Measurements from ENCODE around the gene RALGPS1. TPM values are rescaled to one million over a fixed set of nuclear protein-coding genes. Genes with fewer than 3 reads are reported as not detected.

Gene RALGPS1
- total RNA-seq, 4 donors from 2014 or later = 3.3 to 9.8 (median 6.7) TPM

DNA sequence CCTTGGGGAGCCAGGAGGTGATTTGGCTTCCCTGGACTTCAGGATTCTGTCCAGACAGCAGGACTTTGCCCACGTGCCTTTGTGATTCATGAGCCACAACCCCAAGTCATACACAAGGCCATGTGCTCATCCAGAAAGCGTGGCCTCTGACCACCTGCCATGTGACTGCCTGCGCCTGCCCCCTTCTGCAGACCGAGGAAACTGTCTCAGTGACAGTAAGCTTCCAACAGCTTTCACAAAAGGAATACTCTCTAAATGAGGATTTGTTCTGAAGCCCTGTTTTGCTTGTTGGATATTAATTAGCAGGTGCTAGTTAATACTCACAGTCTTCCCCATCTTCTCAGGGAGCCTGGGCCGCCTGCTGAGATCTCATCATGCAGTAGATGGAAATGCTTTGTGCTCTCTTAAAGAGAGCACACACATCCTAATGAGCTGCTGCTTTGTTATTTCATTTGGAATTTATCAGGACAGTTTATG lies 244.8 kb downstream of the RALGPS1 start:
- Histone ChIP-seq H3K4me3 (no peak overlapping the region), H3K27ac (peak overlapping the region in 2 of 4 donors; percentile 72 to 74), H3K27me3 (no peaks in the 10 kb centered on the region), H3K9me3 (no peaks in the 10 kb centered on the region), H3K36me3 (no peaks in the 10 kb centered on the region), H3K4me1 (peaks cover 0 to 31% (median 10%) of the 10 kb centered on the region in 4 donors)
- peak; percentile 57 to 73 for DNase-seq (ENCODE audit: low spot score in 2 of 2)
- TF ChIP-seq, protein P1, sequence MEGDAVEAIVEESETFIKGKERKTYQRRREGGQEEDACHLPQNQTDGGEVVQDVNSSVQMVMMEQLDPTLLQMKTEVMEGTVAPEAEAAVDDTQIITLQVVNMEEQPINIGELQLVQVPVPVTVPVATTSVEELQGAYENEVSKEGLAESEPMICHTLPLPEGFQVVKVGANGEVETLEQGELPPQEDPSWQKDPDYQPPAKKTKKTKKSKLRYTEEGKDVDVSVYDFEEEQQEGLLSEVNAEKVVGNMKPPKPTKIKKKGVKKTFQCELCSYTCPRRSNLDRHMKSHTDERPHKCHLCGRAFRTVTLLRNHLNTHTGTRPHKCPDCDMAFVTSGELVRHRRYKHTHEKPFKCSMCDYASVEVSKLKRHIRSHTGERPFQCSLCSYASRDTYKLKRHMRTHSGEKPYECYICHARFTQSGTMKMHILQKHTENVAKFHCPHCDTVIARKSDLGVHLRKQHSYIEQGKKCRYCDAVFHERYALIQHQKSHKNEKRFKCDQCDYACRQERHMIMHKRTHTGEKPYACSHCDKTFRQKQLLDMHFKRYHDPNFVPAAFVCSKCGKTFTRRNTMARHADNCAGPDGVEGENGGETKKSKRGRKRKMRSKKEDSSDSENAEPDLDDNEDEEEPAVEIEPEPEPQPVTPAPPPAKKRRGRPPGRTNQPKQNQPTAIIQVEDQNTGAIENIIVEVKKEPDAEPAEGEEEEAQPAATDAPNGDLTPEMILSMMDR (IDR thresholded peaks at IDR 0.05) = peak; percentile 10 to 37 (median 23)
- no peak for TF ChIP-seq POLR2A (IDR thresholded peaks at IDR 0.05)
- peak in 1 of 2 donors; percentile 48 for TF ChIP-seq EP300 (IDR thresholded peaks at IDR 0.05)
- 47 to 57% methylated on average over 5 of the region's 5 CpGs for WGBS, 2 donors

DNA sequence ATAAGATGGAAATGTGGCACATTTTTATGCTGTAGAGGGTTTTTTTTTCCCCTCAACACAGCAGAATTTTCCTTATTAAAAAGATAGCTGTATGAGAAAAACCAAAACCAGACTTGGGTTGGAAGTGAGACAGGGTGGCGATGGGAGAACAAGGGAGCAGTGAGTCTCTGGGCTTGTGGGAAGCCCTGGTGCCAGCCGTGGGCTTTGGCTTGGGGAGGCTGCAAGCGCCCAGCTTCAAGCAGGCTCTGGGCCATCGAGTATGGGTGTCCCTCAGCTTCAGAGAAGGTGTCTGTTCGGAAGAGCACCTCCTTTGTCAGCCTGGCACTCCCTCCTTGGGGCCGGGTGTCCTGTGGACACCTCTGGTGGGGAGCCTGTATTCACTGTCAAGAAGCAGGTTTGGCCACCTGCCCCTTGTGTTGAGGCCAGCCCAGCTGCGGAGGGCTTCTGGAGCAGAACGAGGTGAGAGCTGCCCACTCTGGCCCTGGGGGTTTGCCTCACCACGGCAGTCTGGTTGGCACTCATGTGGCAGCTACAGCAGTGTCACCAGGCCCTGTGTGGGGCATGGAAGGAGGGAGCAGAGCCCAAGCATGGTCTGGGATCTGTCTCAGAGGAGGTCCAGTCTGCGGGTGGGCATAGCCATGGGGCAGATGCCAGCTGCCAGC lies 245.5 kb downstream of the RALGPS1 start:
- no peak for DNase-seq (ENCODE audit: low spot score in 2 of 2)
- H3K9me3 ChIP-seq = no peaks in the 10 kb centered on the region
- no peaks in the 10 kb centered on the region for H3K27me3 ChIP-seq
- H3K4me1 ChIP-seq = peaks cover 0 to 24% (median 5%) of the 10 kb centered on the region in 4 donors
- TF ChIP-seq, protein P1 (IDR thresholded peaks at IDR 0.05) = no peak
- TF ChIP-seq EP300 (IDR thresholded peaks at IDR 0.05) (no peak), POLR2A (IDR thresholded peaks at IDR 0.05) (no peak)
- no peak overlapping the region for H3K4me3 ChIP-seq
- H3K36me3 ChIP-seq = no peaks in the 10 kb centered on the region
- peak overlapping the region in 3 of 4 donors; percentile 6 to 74 (median 72) for H3K27ac ChIP-seq
- WGBS, 2 donors = 63 to 73% methylated on average over 8 of the region's 10 CpGs

DNA sequence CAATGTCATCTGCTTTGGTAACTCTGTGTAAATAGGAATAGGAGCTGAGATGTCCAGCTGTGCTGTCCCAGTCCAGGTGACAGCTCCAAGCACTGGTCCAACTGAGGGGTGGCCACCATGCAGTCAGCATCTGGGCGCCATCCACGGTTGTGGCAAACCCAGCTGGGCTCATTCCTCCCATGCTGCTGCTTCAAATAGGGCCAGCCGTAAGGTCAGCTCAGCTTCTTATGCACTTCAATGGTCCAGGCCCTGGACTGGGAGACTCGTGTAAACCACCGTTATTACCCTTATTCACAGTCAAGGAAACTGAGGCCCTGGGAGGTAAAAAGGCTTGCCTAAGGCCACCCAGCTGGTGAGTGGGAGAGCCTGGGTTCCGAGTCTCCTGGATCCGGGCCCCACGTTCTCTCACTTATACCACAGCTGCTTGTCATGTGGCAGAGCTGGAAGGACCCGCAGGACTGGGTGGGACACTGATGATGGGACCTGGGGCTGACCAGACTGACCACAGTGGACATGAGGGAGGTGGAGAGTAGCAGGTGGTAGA lies 246.6 kb downstream of the RALGPS1 start:
- no peaks in the 10 kb centered on the region for H3K27me3 ChIP-seq
- DNase-seq (ENCODE audit: low spot score in 2 of 2) = no peak

DNA sequence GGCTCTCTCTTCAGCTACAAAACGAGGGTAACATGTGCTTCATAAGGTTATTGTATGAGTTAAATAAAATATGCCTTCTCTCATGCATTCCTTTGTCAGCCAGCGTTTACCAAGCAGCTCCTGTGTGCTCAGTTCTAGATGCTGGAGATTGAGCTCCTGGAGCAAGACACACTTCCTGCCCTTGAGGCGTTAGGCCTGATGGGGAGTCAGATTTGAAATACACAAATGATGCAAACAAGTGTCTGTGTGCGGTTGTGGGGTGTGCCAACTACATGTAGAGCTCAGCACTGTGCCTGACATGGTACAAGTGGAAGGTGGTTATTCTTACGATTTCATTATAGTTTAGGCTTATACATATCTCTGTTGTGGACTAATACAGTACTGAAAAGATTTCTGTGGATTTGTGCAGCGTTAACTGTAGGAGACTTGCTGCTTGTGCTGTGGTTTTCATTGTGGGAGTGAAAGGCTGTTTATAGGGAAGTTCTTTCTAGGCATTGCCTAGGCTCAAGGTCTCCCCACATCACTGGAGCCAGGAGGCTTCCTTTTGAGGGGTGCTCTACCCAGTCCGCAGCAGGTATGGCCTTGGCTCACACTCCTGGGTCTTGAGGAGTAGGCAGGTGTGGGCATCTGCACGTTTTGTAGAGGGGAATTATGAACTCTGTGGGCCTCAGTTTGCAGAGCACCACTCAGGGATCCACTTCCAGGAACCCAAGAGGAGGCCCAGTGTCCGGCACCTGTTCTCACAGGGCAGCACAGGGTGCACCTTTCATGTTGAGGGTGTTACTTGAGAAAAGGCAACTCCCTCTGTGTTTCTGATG lies 247.7 kb downstream of the RALGPS1 start:
- TF ChIP-seq EP300 (IDR thresholded peaks at IDR 0.05) (no peak), POLR2A (IDR thresholded peaks at IDR 0.05) (no peak)
- TF ChIP-seq, protein P1 (IDR thresholded peaks at IDR 0.05) = no peak
- DNase-seq (ENCODE audit: low spot score in 2 of 2) = no peak

More for the DNA sequence above, 246.6 kb downstream of the RALGPS1 start:
- peak overlapping the region in 2 of 4 donors; percentile 72 to 74 for H3K27ac ChIP-seq
- peaks cover 0 to 18% (median 2%) of the 10 kb centered on the region in 4 donors for H3K4me1 ChIP-seq
- no peak for TF ChIP-seq POLR2A (IDR thresholded peaks at IDR 0.05)
- TF ChIP-seq EP300 (IDR thresholded peaks at IDR 0.05) = no peak
- TF ChIP-seq, protein P1 (IDR thresholded peaks at IDR 0.05) = no peak
- H3K4me3 ChIP-seq = no peak overlapping the region
- H3K9me3 ChIP-seq = no peaks in the 10 kb centered on the region
- WGBS, 2 donors = 83 to 87% methylated on average over 9 of the region's 9 CpGs
- no peaks in the 10 kb centered on the region for H3K36me3 ChIP-seq

More for the DNA sequence above, 247.7 kb downstream of the RALGPS1 start:
- no peaks in the 10 kb centered on the region for H3K27me3 ChIP-seq
- peaks cover 0 to 18% (median 2%) of the 10 kb centered on the region in 4 donors for H3K4me1 ChIP-seq
- H3K9me3 ChIP-seq = no peaks in the 10 kb centered on the region
- H3K4me3 ChIP-seq = no peak overlapping the region
- WGBS, 2 donors = 66 to 68% methylated on average over 9 of the region's 9 CpGs
- H3K36me3 ChIP-seq = no peaks in the 10 kb centered on the region
- no peak overlapping the region for H3K27ac ChIP-seq

Data from tibial nerve (tissue), 4 donors.